HG03565 (cell line): ENCODE measurements around the gene FANCD2OS.
"Not testable (repeated sequence)": the region's sequence is repeated elsewhere in the genome, so short reads cannot be mapped to it uniquely, and the experiment has no call there.

ENCODE experiments used
- ATAC-seq: cut with Tn5 transposase; IDR thresholded peaks from one replicate; pipeline ENCODE4 v1.9.1; 2021; ENCODE audit warnings: mild to moderate bottlenecking, moderate library complexity; ENCODE audit not compliant: unreplicated experiment

Gene FANCD2OS

GRCh38 chr3:10093678-10094077 is 14.4 kb downstream of the FANCD2OS start:
- ATAC-seq = no peak

GRCh38 chr3:10091387-10091786 is 16.7 kb downstream of the FANCD2OS start:
- not testable (repeated sequence) for ATAC-seq

- ATAC-seq = not testable (repeated sequence)
These were observed 17.3 kb downstream of the FANCD2OS start for GRCh38 chr3:10090774-10091173.

- no peak for ATAC-seq
These were observed 17.9 kb downstream of the FANCD2OS start for GRCh38 chr3:10090179-10090578.

GRCh38 chr3:10088256-10088655 is 19.8 kb downstream of the FANCD2OS start:
- no peak for ATAC-seq

- ATAC-seq = no peak
These were observed 22.3 kb downstream of the FANCD2OS start for GRCh38 chr3:10085738-10086137.

- no peak for ATAC-seq
These were observed 26.2 kb downstream of the FANCD2OS start for GRCh38 chr3:10081871-10082270.

- ATAC-seq = no peak
These were observed 33.4 kb downstream of the FANCD2OS start for GRCh38 chr3:10074666-10075065.

- not testable (repeated sequence) for ATAC-seq
These were observed 38.0 kb downstream of the FANCD2OS start for GRCh38 chr3:10070077-10070476.

GRCh38 chr3:10055097-10055496 is 53.0 kb downstream of the FANCD2OS start:
- no peak for ATAC-seq
